Stomach (tissue), 4 donors: ENCODE data around the gene XRCC4.

Experiments
- EP300 ChIP-seq: sonication (generic); formaldehyde crosslinking; IDR thresholded peaks from one replicate; pipeline ENCODE4 v1.6.1; 2017; ENCODE audit warnings: antibody characterized with exemption
- POLR2A ChIP-seq, 4 donors: fragments of 450-650 bp; IDR thresholded peaks; one replicate each; pipeline ENCODE4 v1.6.1; 2016; ENCODE audit warnings: antibody characterized with exemption in 4 of 4, control low read depth in 2 of 4, mild to moderate bottlenecking in 1 of 4, moderate library complexity in 1 of 4
- POLR2AphosphoS5 ChIP-seq, 3 donors: sonication (generic); formaldehyde crosslinking; IDR thresholded peaks; one replicate each; pipeline ENCODE4 v1.6.1; 2016; ENCODE audit warnings: antibody characterized with exemption in 3 of 3
- TF ChIP-seq, protein P1 (sequence below), 7 experiments: fragments of 450-650 bp in 4 of 7; fragments of 200-600 bp in 3 of 7; sonication (generic) in 3 of 7; IDR thresholded peaks; one replicate each; pipeline ENCODE4 v1.5.1; 2016 to 2019; ENCODE audit warnings: antibody characterized with exemption in 7 of 7, control low read depth in 2 of 7, mild to moderate bottlenecking in 1 of 7

DNA sequence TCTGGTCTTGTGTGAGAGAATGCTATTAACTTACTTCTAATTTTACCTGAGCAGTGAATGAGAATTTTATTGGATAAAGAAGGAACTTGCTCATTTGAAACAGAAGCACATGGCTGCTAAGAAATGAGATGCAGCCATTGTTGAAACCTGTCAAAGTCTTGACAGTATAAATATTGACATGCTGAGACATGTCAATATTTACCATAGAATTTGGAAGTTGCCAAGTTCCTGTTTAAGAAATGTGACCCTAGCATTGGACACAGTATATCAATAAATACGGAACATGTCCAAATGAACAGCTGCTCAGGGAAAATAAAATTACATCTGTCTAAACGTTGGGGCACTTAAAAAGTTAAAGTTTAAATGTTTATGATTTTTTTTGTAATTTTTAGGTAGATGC is 7.8 kb downstream of the XRCC4 start:
- TF ChIP-seq, protein P1, sequence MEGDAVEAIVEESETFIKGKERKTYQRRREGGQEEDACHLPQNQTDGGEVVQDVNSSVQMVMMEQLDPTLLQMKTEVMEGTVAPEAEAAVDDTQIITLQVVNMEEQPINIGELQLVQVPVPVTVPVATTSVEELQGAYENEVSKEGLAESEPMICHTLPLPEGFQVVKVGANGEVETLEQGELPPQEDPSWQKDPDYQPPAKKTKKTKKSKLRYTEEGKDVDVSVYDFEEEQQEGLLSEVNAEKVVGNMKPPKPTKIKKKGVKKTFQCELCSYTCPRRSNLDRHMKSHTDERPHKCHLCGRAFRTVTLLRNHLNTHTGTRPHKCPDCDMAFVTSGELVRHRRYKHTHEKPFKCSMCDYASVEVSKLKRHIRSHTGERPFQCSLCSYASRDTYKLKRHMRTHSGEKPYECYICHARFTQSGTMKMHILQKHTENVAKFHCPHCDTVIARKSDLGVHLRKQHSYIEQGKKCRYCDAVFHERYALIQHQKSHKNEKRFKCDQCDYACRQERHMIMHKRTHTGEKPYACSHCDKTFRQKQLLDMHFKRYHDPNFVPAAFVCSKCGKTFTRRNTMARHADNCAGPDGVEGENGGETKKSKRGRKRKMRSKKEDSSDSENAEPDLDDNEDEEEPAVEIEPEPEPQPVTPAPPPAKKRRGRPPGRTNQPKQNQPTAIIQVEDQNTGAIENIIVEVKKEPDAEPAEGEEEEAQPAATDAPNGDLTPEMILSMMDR (IDR thresholded peaks at IDR 0.05), result no peak
- TF ChIP-seq POLR2A (IDR thresholded peaks at IDR 0.05) (no peak), POLR2AphosphoS5 (IDR thresholded peaks at IDR 0.05) (peak in 1 of 3 donors; percentile 35), EP300 (no peak)
